WI38 (cell line): ENCODE measurements around the gene USP31.

Source experiments
- H3K4me3 ChIP-seq: 2 replicates; pipeline ENCODE4 v1.5.1; 2011; ENCODE audit warnings: low read depth, mild to moderate bottlenecking, control low read depth, low read length
- CTCF ChIP-seq: IDR thresholded peaks from 2 replicates; pipeline ENCODE4 v1.5.1; 2012; ENCODE audit warnings: low read depth, mild to moderate bottlenecking, control low read depth, low read length

The USP31 gene

GRCh38 chr16:23058576-23058975 is 90.7 kb downstream of the USP31 start:
- no peak for TF ChIP-seq CTCF
- H3K4me3 ChIP-seq = no peak overlapping the region

- TF ChIP-seq CTCF = no peak
- no peak overlapping the region for H3K4me3 ChIP-seq
These were observed 92.1 kb downstream of the USP31 start for GRCh38 chr16:23057013-23057596.

- no peak overlapping the region for H3K4me3 ChIP-seq
- TF ChIP-seq CTCF = no peak
These were observed 93.8 kb downstream of the USP31 start for GRCh38 chr16:23055481-23055880.

- H3K4me3 ChIP-seq = no peak overlapping the region
- TF ChIP-seq CTCF = no peak
These were observed 96.2 kb downstream of the USP31 start for GRCh38 chr16:23052908-23053580.

DNA sequence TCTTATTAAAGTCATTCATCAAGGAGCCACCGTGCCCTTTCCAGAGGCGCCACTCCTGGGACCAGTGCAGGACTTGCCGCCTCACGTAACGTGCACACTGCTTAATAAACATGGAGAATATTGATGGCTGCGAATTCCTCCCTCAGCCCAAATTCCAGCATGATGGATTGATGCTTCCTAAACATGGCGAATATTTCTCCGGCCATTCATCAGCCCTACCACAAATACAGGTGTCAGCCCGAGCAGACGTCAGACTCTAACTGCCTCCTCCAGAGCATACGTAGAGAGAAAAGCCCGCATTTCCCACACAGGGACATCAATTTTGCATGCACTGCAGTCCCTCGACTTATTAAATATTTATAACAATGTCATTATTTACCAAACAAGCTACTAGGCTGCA is 97.0 kb downstream of the USP31 start:
- TF ChIP-seq CTCF = no peak
- no peak overlapping the region for H3K4me3 ChIP-seq

DNA sequence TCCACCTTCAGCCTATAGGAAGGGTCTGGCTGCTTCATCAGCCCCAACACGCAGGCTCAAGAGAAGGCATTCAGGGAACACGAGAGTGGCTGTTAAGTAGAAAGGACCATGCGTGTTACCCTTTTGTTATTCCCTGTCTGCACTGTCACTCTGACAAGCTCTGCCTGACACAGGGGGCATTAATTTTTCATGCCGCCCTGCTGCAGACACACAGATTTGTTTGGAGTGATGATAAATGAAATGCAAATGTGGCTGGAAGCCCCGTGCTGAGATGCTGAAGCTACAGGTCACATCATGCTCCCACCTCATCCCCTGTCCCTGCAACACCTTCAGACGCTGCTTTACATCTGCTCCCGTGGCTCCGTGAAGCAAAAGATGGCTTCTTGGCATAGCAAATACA is 97.7 kb downstream of the USP31 start:
- TF ChIP-seq CTCF = no peak
- no peak overlapping the region for H3K4me3 ChIP-seq

GRCh38 chr16:23048164-23048563 is 101.1 kb downstream of the USP31 start:
- no peak overlapping the region for H3K4me3 ChIP-seq
- TF ChIP-seq CTCF = no peak
